Muscle layer of colon (tissue), 2 donors: ENCODE results near the gene RAB3C.

ENCODE experiments used
- H3K27ac ChIP-seq: one replicate; pipeline ENCODE4 v1.7.0; 2013; ENCODE audit warnings: low read depth, mild to moderate bottlenecking, low read length, moderate library complexity
- H3K27me3 ChIP-seq, 2 donors: one replicate each; pipeline ENCODE4 v1.7.0; 2013; ENCODE audit warnings: low read length in 2 of 2, mild to moderate bottlenecking in 2 of 2; ENCODE audit not compliant: insufficient read depth in 2 of 2, control insufficient read depth in 1 of 2
- H3K36me3 ChIP-seq: one replicate; pipeline ENCODE4 v1.7.0; 2013; ENCODE audit warnings: mild to moderate bottlenecking, low read length; ENCODE audit not compliant: insufficient read depth
- H3K4me1 ChIP-seq: one replicate; pipeline ENCODE4 v1.7.0; 2013; ENCODE audit warnings: mild to moderate bottlenecking, low read length; ENCODE audit not compliant: insufficient read depth
- H3K4me3 ChIP-seq, 2 donors: one replicate each; pipeline ENCODE4 v1.7.0; 2013; ENCODE audit warnings: low read length in 2 of 2, low read depth in 1 of 2, mild to moderate bottlenecking in 1 of 2, moderate library complexity in 1 of 2
- H3K9ac ChIP-seq: one replicate; pipeline ENCODE4 v1.7.0; 2013; ENCODE audit warnings: low read length
- H3K9me3 ChIP-seq: one replicate; pipeline ENCODE4 v1.7.0; 2013; ENCODE audit warnings: mild to moderate bottlenecking, low read length
- donor health status: abdominal sarcoma.
- donor health status: Adenocarcinoma of cecum.

Gene RAB3C

DNA sequence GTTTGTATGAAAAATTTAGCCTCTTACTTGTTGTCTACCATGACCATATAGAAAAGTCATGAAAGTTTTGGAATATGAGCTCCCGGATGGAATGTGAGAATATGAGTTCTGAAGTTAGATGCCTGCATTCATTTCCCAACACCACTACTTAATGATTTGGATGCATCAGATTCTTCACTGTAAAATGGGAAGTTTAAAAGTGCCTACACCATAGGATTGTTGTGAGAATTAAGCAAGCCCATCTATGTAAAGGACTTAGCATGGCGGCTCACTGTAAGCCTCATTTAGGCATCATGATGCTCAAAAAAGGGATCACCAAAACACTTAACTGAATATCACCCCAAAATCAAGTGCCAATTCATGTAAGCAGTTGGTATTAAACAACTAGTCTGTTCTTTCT lies 177.3 kb downstream of the RAB3C start:
- H3K9me3 ChIP-seq = no peaks in the 10 kb centered on the region
- H3K4me1 ChIP-seq = no peaks in the 10 kb centered on the region
- H3K27ac ChIP-seq = no peak overlapping the region
- no peaks in the 10 kb centered on the region for H3K27me3 ChIP-seq
- H3K9ac ChIP-seq = no peak overlapping the region
- no peak overlapping the region for H3K4me3 ChIP-seq
- no peaks in the 10 kb centered on the region for H3K36me3 ChIP-seq

DNA sequence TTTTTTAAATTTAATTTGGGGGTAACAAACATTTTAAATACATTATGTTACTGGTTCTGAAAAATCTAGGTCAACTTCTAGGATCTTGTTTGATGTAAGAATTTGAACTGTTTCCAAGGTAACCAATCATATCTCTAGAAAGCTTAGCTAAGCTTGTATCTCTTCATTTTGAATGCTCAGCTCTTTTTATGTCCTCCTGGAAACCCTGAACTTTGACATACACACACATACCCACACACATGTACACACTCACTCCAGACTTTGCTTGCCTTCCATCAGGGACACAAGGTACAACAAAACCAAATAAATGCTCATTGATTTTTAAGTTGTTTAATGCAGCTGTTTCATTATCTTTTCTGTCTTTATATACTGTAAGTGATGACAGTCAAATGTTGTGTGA lies 178.5 kb downstream of the RAB3C start:
- H3K4me1 ChIP-seq = no peaks in the 10 kb centered on the region
- no peaks in the 10 kb centered on the region for H3K36me3 ChIP-seq
- H3K9ac ChIP-seq = no peak overlapping the region
- H3K9me3 ChIP-seq = no peaks in the 10 kb centered on the region
- no peaks in the 10 kb centered on the region for H3K27me3 ChIP-seq
- no peak overlapping the region for H3K4me3 ChIP-seq
- no peak overlapping the region for H3K27ac ChIP-seq

DNA sequence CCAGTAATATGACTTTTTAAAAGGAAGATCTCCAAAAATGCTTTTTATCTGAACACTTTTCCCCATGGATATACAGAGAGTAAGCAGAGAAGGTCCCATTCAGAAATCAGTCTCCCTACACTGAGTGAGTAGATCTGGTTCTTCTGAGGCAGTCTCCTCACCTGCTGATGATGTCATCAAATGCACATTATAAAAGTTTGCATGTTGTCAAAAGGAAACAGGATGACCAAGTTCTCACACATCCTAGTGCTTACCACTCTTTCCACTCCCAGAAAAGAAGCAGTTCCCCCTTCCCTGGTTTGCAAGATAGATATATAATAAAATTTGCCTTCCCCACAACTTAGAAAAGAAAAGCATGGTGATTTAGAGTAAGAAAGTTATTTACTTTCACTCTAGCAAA lies 180.5 kb downstream of the RAB3C start:
- Histone ChIP-seq H3K36me3 (no peaks in the 10 kb centered on the region), H3K9me3 (no peaks in the 10 kb centered on the region), H3K27ac (no peak overlapping the region), H3K9ac (no peak overlapping the region), H3K27me3 (no peaks in the 10 kb centered on the region), H3K4me3 (no peak overlapping the region), H3K4me1 (no peaks in the 10 kb centered on the region)

DNA sequence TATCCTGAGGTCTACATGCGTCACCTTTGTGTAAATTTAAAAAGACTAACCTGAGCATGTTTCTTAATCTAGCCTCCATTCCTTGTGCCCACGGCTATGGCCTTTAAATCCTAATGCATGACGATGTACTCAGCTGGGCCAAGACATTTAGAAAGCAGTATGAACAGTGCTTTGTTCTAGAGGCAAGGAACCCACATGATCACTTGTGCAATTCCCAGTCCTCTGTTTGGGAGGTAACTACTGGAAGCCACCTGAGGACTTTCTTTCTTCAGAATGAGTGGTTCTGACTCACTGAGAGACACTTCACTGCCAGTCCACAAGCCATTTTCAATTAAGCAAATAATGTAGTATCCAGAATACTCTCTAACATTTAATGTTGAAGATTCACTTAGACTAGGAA lies 181.3 kb downstream of the RAB3C start:
- H3K36me3 ChIP-seq = no peaks in the 10 kb centered on the region
- no peak overlapping the region for H3K27ac ChIP-seq
- no peak overlapping the region for H3K4me3 ChIP-seq
- H3K27me3 ChIP-seq = no peaks in the 10 kb centered on the region
- no peak overlapping the region for H3K9ac ChIP-seq
- no peaks in the 10 kb centered on the region for H3K4me1 ChIP-seq
- H3K9me3 ChIP-seq = no peaks in the 10 kb centered on the region

DNA sequence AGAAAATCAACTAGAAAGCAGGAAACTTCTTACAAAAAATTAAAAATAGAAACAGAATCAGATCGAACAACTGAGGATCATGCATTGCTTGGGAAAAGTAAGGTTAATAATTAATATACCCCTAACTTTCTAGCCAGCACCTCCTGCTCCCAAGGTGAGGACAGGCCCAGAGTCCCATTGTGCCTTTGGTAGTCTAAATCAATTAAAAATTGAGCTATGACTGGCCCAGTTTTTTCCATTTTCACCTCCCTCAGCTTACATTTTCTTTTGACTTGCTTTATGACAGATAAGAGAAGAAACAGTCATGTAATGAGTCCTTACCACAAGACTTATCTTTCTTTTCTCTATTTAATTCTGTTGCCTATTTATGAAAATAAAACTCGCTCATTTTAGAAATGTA lies 182.2 kb downstream of the RAB3C start:
- Histone ChIP-seq H3K9me3 (no peaks in the 10 kb centered on the region), H3K4me1 (no peaks in the 10 kb centered on the region), H3K27ac (no peak overlapping the region)

DNA sequence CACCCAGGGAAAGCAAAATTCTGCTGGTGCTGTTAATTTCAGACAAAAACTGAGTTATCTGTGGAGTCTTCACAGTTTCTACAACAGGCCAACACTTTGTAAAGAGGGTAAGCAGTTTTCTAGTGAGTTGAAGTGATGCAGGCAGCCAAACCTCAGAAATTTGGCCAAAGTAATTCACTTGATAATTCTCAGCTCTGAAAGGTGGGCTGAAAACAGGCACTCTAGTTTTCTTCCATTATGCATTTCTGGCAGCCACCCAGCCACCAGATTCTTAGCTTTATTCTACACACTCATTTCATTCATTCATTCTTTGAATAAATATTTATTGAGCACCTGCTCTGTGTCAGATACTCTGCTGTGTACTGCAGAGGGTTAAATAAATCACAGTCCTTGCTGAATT lies 184.2 kb downstream of the RAB3C start:
- no peak overlapping the region for H3K4me3 ChIP-seq
- H3K9me3 ChIP-seq = no peaks in the 10 kb centered on the region
- H3K27me3 ChIP-seq = no peaks in the 10 kb centered on the region
- H3K4me1 ChIP-seq = no peaks in the 10 kb centered on the region
- H3K9ac ChIP-seq = no peak overlapping the region
- no peak overlapping the region for H3K27ac ChIP-seq
- no peaks in the 10 kb centered on the region for H3K36me3 ChIP-seq

More for the DNA sequence above, 182.2 kb downstream of the RAB3C start:
- no peaks in the 10 kb centered on the region for H3K27me3 ChIP-seq
- H3K36me3 ChIP-seq = no peaks in the 10 kb centered on the region
- no peak overlapping the region for H3K4me3 ChIP-seq
- H3K9ac ChIP-seq = no peak overlapping the region

DNA sequence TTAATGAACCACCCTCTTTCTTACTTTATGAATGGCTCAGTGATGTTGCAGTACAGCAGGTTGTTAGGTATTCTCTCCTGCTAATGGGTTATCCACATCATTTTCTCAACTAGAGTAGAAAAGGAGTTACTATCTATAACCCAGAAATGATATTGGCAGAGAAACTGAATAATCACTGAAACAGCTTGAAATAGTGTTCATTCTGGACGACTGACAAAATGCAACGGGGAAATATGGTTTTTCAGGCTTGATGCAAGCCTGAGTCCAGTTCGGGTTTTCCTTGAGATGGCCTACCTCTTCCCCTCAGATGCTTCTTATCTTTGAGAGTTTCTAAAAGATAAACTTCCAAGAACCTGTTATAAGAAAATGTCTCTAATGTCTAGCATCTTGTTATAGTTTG lies 187.3 kb downstream of the RAB3C start:
- no peak overlapping the region for H3K4me3 ChIP-seq

DNA sequence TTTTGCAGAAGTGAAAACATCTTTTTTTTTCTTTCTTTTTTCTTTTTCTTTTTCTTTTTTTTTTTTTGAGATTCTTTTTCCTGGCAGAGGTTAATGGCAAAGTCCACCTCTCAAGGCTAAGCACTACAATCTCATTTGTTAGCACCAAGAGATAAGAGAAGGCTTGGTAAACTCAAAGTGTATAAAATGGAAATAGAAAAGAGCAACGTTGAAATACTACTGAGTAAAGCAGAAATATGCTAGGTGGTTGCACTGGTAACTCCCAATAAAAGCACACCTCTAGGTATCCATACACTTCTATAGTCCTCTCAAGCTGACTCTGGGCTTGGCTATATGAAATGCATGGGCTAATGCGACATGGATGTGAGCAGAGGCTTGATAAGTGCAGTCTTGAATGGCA lies 188.9 kb downstream of the RAB3C start:
- Histone ChIP-seq H3K27me3 (no peaks in the 10 kb centered on the region), H3K9ac (no peak overlapping the region), H3K4me1 (no peaks in the 10 kb centered on the region), H3K36me3 (no peaks in the 10 kb centered on the region), H3K27ac (no peak overlapping the region), H3K4me3 (no peak overlapping the region), H3K9me3 (no peaks in the 10 kb centered on the region)

More for the DNA sequence above, 187.3 kb downstream of the RAB3C start:
- Histone ChIP-seq H3K27ac (no peak overlapping the region), H3K36me3 (no peaks in the 10 kb centered on the region), H3K27me3 (no peaks in the 10 kb centered on the region), H3K4me1 (no peaks in the 10 kb centered on the region), H3K9ac (no peak overlapping the region), H3K9me3 (no peaks in the 10 kb centered on the region)

DNA sequence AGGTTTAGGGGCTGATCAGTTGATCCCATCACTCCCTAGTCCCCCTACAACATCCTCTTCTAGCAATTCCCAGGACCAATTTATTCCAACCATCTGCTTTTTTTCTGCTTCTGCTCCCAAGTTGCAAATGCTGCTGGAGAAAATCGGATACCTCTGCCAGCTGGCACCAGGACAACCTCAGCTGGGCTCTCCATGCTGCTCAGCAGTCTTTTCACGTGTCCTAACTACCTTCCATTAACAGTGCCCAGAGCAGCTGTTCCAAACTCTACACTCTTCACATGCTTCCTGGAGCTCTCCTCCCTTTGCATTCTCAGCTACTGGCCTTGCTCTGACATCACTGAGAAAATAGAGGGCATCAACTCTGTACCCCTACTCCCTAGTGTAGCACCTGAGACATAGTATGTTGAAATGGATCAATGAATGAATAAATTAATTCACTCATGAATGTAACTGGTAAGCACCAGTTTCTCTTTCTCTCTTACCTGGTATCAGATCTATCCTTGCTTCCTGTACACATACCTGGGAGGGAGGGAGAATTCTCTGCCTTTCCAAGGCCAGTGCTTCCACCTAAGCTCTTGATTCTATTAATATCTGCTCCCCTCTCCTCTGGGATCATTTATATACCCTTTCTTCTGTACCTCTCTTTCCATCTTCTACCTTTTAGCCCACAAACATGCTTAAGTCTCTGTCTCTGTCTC lies 191.0 kb downstream of the RAB3C start:
- no peak overlapping the region for H3K27ac ChIP-seq
- no peaks in the 10 kb centered on the region for H3K9me3 ChIP-seq
- H3K4me3 ChIP-seq = no peak overlapping the region
- H3K27me3 ChIP-seq = no peaks in the 10 kb centered on the region
- H3K9ac ChIP-seq = no peak overlapping the region
- no peaks in the 10 kb centered on the region for H3K36me3 ChIP-seq
- H3K4me1 ChIP-seq = no peaks in the 10 kb centered on the region

DNA sequence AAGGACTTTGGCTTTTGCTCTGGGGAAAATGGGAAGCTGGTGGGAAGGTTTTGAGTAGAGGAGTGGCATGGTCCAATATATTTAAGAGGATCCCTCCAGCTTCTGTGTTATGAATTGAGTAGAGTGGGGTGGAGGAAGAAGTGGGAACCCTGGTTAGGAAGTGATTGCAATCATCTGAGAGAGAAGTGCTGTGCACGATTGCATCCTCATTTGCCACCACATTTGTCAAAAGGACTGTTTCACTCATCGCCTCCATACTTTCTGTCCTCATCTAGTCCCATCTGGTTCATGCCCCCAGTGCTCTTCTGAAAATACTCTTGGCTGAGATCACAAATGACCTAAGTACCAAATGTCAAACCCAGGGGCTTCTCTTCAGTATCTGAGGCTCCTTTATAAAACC lies 192.1 kb downstream of the RAB3C start:
- Histone ChIP-seq H3K27me3 (no peaks in the 10 kb centered on the region), H3K36me3 (no peaks in the 10 kb centered on the region), H3K9me3 (no peaks in the 10 kb centered on the region), H3K9ac (no peak overlapping the region), H3K4me3 (no peak overlapping the region), H3K4me1 (no peaks in the 10 kb centered on the region), H3K27ac (no peak overlapping the region)

DNA sequence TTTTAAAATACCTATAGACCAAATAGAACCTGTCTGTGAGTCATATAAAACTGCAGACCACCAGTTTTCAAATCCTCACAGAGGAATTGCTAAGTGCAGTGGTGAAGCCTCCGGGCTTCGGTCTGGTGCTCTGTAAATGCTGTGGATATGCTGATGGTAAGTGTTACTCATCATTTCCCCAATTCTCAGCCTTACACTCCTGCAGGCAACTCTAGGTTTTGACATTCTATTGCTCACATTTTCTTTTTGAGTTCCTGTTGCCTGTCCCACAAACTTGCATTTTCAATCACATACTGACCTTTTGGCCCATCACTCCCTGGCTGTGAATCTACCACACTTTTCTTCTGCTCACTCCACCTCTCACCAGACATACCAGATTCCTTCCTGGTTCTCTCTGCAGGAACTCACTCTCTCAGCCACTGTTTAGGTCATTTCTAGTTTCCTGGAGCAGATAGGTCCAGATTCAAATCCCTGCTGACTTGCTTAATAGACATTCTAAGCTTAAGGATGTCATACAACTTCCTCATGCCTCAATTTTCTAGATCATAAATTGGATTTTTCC lies 192.9 kb downstream of the RAB3C start:
- Histone ChIP-seq H3K4me1 (no peaks in the 10 kb centered on the region), H3K4me3 (no peak overlapping the region), H3K36me3 (no peaks in the 10 kb centered on the region), H3K9ac (no peak overlapping the region), H3K9me3 (no peaks in the 10 kb centered on the region), H3K27ac (no peak overlapping the region), H3K27me3 (no peaks in the 10 kb centered on the region)

DNA sequence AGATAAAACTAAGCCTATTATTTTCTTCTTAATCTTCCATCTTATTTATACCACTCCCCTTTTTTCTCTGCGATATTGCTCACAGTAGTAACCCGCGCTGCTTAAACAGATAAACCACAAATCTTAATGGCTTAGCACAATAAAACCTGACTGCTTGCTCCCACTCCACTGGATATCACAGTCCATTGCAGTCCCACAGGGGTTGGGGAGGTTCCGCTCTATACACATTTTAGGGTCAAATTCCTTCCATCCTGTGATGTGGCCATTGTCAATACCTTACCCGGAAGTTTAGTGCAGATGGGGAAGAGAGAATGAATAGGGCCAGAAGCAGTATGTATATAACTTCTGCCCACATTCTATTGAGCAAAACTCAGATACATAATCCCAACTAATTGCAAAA lies 193.7 kb downstream of the RAB3C start:
- no peak overlapping the region for H3K27ac ChIP-seq

More for the DNA sequence above, 193.7 kb downstream of the RAB3C start:
- no peaks in the 10 kb centered on the region for H3K36me3 ChIP-seq
- H3K27me3 ChIP-seq = no peaks in the 10 kb centered on the region
- H3K9me3 ChIP-seq = no peaks in the 10 kb centered on the region
- H3K4me3 ChIP-seq = no peak overlapping the region
- H3K4me1 ChIP-seq = no peaks in the 10 kb centered on the region
- H3K9ac ChIP-seq = no peak overlapping the region
